H1 (cell line): Measurements from ENCODE around the gene ELL. TPM values are rescaled to one million over a fixed set of nuclear protein-coding genes. Genes with fewer than 3 reads are reported as not detected.

Experiments
- CTCF ChIA-PET: fragments of 300-600 bp; sonication (Branson Sonifier 250); formaldehyde crosslinking; loops from one replicate; lab custom pipeline; 2021; ENCODE audit not compliant: partially characterized antibody; lab: Charles Lee
- POLR2A ChIA-PET: fragments of 300-600 bp; sonication (Branson Sonifier 250); formaldehyde crosslinking; loops from one replicate; lab custom pipeline; 2021; ENCODE audit warnings: inconsistent platforms; ENCODE audit not compliant: partially characterized antibody; lab: Charles Lee
- DNase-seq, 2 experiments: peaks; one replicate each; pipeline versions ENCODE4 v3.0.0 to v3.0.0-alpha.2; 2010 to 2022; ENCODE audit warnings: low spot score in 2 of 2, low read depth in 1 of 2, mixed read lengths in 1 of 2
- FAIRE-seq: peaks from 2 replicates; lab custom pipeline; 2011; peaks lifted over from hg19 to GRCh38; lab: Jason Lieb, UNC
- H2AFZ ChIP-seq: 2 replicates; pipeline ENCODE4 v1.8.1; 2012; ENCODE audit warnings: low read length, inconsistent platforms
- H2AK5ac ChIP-seq: 2 replicates; pipeline ENCODE4 v1.6.1; 2013; ENCODE audit warnings: low read depth, low read length
- H2BK120ac ChIP-seq: replicated peaks from 2 replicates; pipeline ENCODE3; 2013; ENCODE audit warnings: low read depth, low read length, inconsistent platforms
- H2BK12ac ChIP-seq: 2 replicates; pipeline ENCODE4 v1.6.1; 2013; ENCODE audit warnings: low read depth, low read length
- H2BK15ac ChIP-seq: 2 replicates; pipeline ENCODE4 v1.6.1; 2013; ENCODE audit warnings: low read length
- H2BK20ac ChIP-seq: 2 replicates; pipeline ENCODE4 v1.6.1; 2013; ENCODE audit warnings: low read length
- H2BK5ac ChIP-seq: 2 replicates; pipeline ENCODE4 v1.6.1; 2013; ENCODE audit warnings: low read depth, low read length
- H3K14ac ChIP-seq: 2 replicates; pipeline ENCODE4 v1.6.1; 2013; ENCODE audit warnings: inconsistent platforms; ENCODE audit not compliant: insufficient read length
- H3K18ac ChIP-seq: 2 replicates; pipeline ENCODE4 v1.6.1; 2013; ENCODE audit warnings: low read length; ENCODE audit errors: extremely low read depth
- H3K23ac ChIP-seq: 2 replicates; pipeline ENCODE4 v1.6.1; 2013; ENCODE audit warnings: inconsistent platforms; ENCODE audit not compliant: insufficient read length
- H3K23me2 ChIP-seq: 2 replicates; pipeline ENCODE4 v1.6.1; 2013; ENCODE audit warnings: low read depth, low read length
- H3K27ac ChIP-seq: 2 replicates; pipeline ENCODE4 v1.6.1; 2011; ENCODE audit warnings: low read depth, low read length, inconsistent platforms
- H3K27me3 ChIP-seq, 4 experiments: replicated peaks in 1 of 4; 1 replicate in 1 of 4; 2 replicates in 3 of 4; pipeline versions ENCODE4 v1.6.1 to v1.8.1; 2011 to 2013; ENCODE audit warnings: low read length in 3 of 4, mild to moderate bottlenecking in 3 of 4, inconsistent platforms in 2 of 4, mixed read lengths in 2 of 4, moderate library complexity in 1 of 4; ENCODE audit not compliant: control insufficient read depth in 3 of 4, insufficient read depth in 3 of 4; ENCODE audit errors: extremely low read depth in 1 of 4
- H3K36me3 ChIP-seq, 4 experiments: 2 replicates each; pipeline versions ENCODE4 v1.6.1 to v1.8.1; 2011 to 2013; ENCODE audit warnings: mild to moderate bottlenecking in 4 of 4, low read length in 3 of 4, moderate library complexity in 2 of 4, control low read depth in 1 of 4, inconsistent platforms in 1 of 4; ENCODE audit not compliant: insufficient read depth in 4 of 4, control insufficient read depth in 2 of 4
- H3K4ac ChIP-seq: replicated peaks from 2 replicates; pipeline ENCODE3; 2013; ENCODE audit warnings: low read length, low read depth, mixed read lengths, inconsistent platforms; ENCODE audit not compliant: insufficient read length
- H3K4me1 ChIP-seq, 4 experiments: replicated peaks in 1 of 4; 1 replicate in 1 of 4; 2 replicates in 3 of 4; pipeline versions ENCODE4 v1.6.1 to v1.8.1; 2011 to 2013; ENCODE audit warnings: low read length in 3 of 4, inconsistent platforms in 2 of 4, mixed read lengths in 1 of 4; ENCODE audit not compliant: insufficient read depth in 4 of 4, control insufficient read depth in 3 of 4
- H3K4me2 ChIP-seq, 2 experiments: 2 replicates each; pipeline versions ENCODE4 v1.6.1 to v1.8.1; 2011 to 2013; ENCODE audit warnings: low read depth in 2 of 2, low read length in 2 of 2, control low read depth in 1 of 2, inconsistent platforms in 1 of 2, mild to moderate bottlenecking in 1 of 2; ENCODE audit not compliant: insufficient read depth in 1 of 2
- H3K4me3 ChIP-seq, 4 experiments: fragments of 200-600, 300-600 bp in 1 of 4; sonication (generic), shearing (Covaris generic), sonication (Bioruptor Twin) in 1 of 4; 2 replicates each; pipeline versions ENCODE4 v1.5.1 to v1.8.1; 2011 to 2016; ENCODE audit warnings: low read length in 4 of 4, low read depth in 3 of 4, control low read depth in 2 of 4, inconsistent platforms in 2 of 4, mild to moderate bottlenecking in 2 of 4, mixed read lengths in 1 of 4, moderate library complexity in 1 of 4; ENCODE audit not compliant: insufficient read depth in 2 of 4; ENCODE audit errors: extremely low read depth in 1 of 4
- H3K56ac ChIP-seq: replicated peaks from 2 replicates; pipeline ENCODE3; 2013; ENCODE audit warnings: low read depth, mild to moderate bottlenecking, mixed read lengths, low read length, inconsistent platforms; ENCODE audit not compliant: insufficient read length
- H3K79me1 ChIP-seq: 2 replicates; pipeline ENCODE4 v1.6.1; 2013; ENCODE audit warnings: low read depth, low read length, control low read depth
- H3K79me2 ChIP-seq, 2 experiments: 2 replicates each; pipeline versions ENCODE4 v1.6.1 to v1.8.1; 2012 to 2013; ENCODE audit warnings: low read length in 2 of 2, mild to moderate bottlenecking in 2 of 2, inconsistent platforms in 1 of 2; ENCODE audit not compliant: insufficient read depth in 2 of 2, control insufficient read depth in 1 of 2
- H3K9ac ChIP-seq, 4 experiments: replicated peaks in 1 of 4; 1 replicate in 1 of 4; 2 replicates in 3 of 4; pipeline versions ENCODE4 v1.6.1 to v1.8.1; 2011 to 2013; ENCODE audit warnings: low read depth in 3 of 4, low read length in 3 of 4, control low read depth in 2 of 4, mild to moderate bottlenecking in 2 of 4, moderate library complexity in 2 of 4, inconsistent platforms in 1 of 4; ENCODE audit errors: extremely low read depth in 1 of 4
- H3K9me3 ChIP-seq, 2 experiments: 2 replicates each; pipeline versions ENCODE4 v1.6.1 to v1.8.1; 2012 to 2013; ENCODE audit warnings: mild to moderate bottlenecking in 2 of 2, moderate library complexity in 2 of 2, control low read depth in 1 of 2, inconsistent platforms in 1 of 2, low read depth in 1 of 2, low read length in 1 of 2, mixed read lengths in 1 of 2; ENCODE audit not compliant: insufficient read depth in 2 of 2
- H4K20me1 ChIP-seq, 2 experiments: replicated peaks in 1 of 2; 2 replicates each; pipeline versions ENCODE3 to v1.8.1; 2011 to 2013; ENCODE audit warnings: inconsistent platforms in 2 of 2, low read length in 2 of 2, mild to moderate bottlenecking in 1 of 2; ENCODE audit not compliant: insufficient read depth in 2 of 2, control insufficient read depth in 1 of 2
- H4K5ac ChIP-seq: 2 replicates; pipeline ENCODE4 v1.6.1; 2013; ENCODE audit warnings: low read length, low read depth, mixed read lengths, inconsistent platforms; ENCODE audit not compliant: insufficient read length
- H4K8ac ChIP-seq: 2 replicates; pipeline ENCODE4 v1.8.0; 2013; ENCODE audit warnings: mild to moderate bottlenecking, moderate library complexity, low read length, inconsistent platforms; ENCODE audit not compliant: insufficient read depth; ENCODE audit errors: extremely low read depth
- H4K91ac ChIP-seq: replicated peaks from 2 replicates; pipeline ENCODE3; 2013; ENCODE audit warnings: low read length, mixed read lengths, inconsistent platforms; ENCODE audit not compliant: insufficient read length
- BCL11A ChIP-seq, 2 experiments: IDR thresholded peaks; one replicate each; pipeline ENCODE4 v1.6.1; 2011; ENCODE audit warnings: low read depth in 2 of 2, low read length in 2 of 2, mild to moderate bottlenecking in 2 of 2
- MAX ChIP-seq: IDR thresholded peaks from 2 replicates; pipeline ENCODE4 v1.6.1; 2012; ENCODE audit warnings: inconsistent platforms
- NRF1 ChIP-seq: IDR thresholded peaks from 2 replicates; pipeline ENCODE4 v1.6.1; 2011; ENCODE audit warnings: mild to moderate bottlenecking, low read depth, low read length, improper control_type of control experiment
- POU5F1 ChIP-seq: IDR thresholded peaks from 2 replicates; pipeline ENCODE4 v1.6.1; 2011; ENCODE audit warnings: low read depth, mild to moderate bottlenecking, low read length, moderate library complexity
- WGBS, 2 experiments: shearing (Covaris generic) in 1 of 2; methylation state at CpG; one replicate each; pipeline versions ENCODE4 v1.1.6 to v1.1.7; 2013 to 2015; ENCODE audit warnings: low lambda C conversion rate in 2 of 2, mixed read lengths in 2 of 2, inconsistent platforms in 1 of 2, low coverage in 1 of 2, missing lambda C conversion rate in 1 of 2; ENCODE audit not compliant: insufficient replicate concordance in 2 of 2, insufficient coverage in 1 of 2, insufficient read length in 1 of 2; ENCODE audit errors: extremely low coverage in 1 of 2, missing lambda C conversion rate in 1 of 2; 5-methylcytosine and 5-hydroxymethylcytosine counted together
- polyA plus RNA-seq, 7 experiments: library from polyadenylated mRNA; depleted of rRNA in 3 of 7; stranded (reverse) in 5 of 7; unstranded in 2 of 7; fragments of >200 nt in 5 of 7; fragments of 200-250 nt in 2 of 7; gene quantifications; 1 replicate in 5 of 7; 2 replicates in 1 of 7; 4 replicates in 1 of 7; pipeline versions ENCODE4 v1.2.1 to v1.2.3, GENCODE V29; 2011 to 2013; ENCODE audit warnings: missing spikeins in 2 of 7, mixed read lengths in 2 of 7
- total RNA-seq: library from RNA; stranded (reverse); fragmentation: NEBNext Ultra II Directional; extraction: Animal tissue kit (Norgen Biotek cat#: 25700); gene quantifications from 2 replicates; pipeline ENCODE4 v1.2.1, GENCODE V29; 2021

Gene ELL
- total and polyA plus RNA-seq, 2 of the 8 experiments (the other 6 are each of a cell fraction or from before 2014, with no cell fraction given) = 5.2 to 10.5 TPM

DNA sequence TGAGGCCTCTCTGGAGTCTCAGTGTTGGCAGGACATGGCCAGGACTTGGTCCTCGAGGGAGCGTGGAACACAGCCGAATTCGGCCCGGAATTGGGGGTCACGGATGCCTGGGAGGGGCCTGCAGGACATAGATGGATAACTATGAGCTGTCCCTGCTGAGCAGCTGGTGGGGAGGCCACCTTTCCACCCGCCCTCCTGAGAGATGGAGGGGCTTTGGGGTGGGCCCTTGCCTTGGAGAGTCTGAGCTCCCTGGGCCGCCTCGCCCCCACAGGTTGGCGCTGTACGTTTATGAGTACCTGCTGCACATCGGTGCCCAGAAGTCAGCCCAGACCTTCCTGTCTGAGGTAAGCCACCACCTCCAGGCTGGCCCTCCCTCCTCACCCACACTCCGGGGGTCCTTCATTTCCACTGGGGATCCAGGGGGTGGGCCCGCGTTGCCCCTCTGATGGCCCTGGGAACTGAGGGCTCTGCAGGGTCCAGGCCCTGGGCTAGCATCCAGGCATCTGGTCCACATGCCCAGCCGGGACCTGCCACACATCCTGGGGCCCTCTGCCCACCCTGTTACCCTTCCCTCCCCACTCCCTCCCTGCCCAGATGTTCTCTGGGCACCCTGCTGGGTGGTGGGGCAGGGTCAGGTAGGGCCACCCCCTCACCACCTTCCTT is 94.7 kb downstream of the ELL start:
- no peak overlapping the region for H4K8ac ChIP-seq
- H3K27me3 ChIP-seq = no peaks in the 10 kb centered on the region
- H3K4me2 ChIP-seq = no peak overlapping the region
- peaks cover 3% of the 10 kb centered on the region; the same call in 1 of the 2 replicates for H3K79me1 ChIP-seq
- no peak overlapping the region for H4K5ac ChIP-seq
- no peak overlapping the region for H2BK5ac ChIP-seq
- 92% methylated on average over 14 of the region's 16 CpGs; no CpG with 5 or more reads in 1 of the 2 experiments for WGBS, 2 experiments
- no peak overlapping the region for H2BK12ac ChIP-seq
- H2BK120ac ChIP-seq = no peak overlapping the region
- H3K27ac ChIP-seq = no peak overlapping the region
- no peak overlapping the region for H3K4me3 ChIP-seq
- ChIA-PET CTCF (interaction anchor here (2.8 kb wide), 1 partner anchor 8 kb away, joined by 14 read pairs; the partner anchor contains the start of gene SSBP4), POLR2A (interaction anchor here (0.5 to 2.3 kb wide), 3 partner anchors 10 to 322 kb away, joined by 3 to 26 read pairs (median 4); partner anchors contain the start of gene SSBP4)
- peaks cover 6% of the 10 kb centered on the region; the same call in 1 of the 2 replicates for H3K23me2 ChIP-seq
- FAIRE-seq (no peak), DNase-seq (no peak)
- H3K4ac ChIP-seq = no peak overlapping the region
- H3K14ac ChIP-seq = no peak overlapping the region
- no peak overlapping the region for H2AK5ac ChIP-seq
- H3K79me2 ChIP-seq = peaks cover 0 to 3% of the 10 kb centered on the region in 2 experiments; a peak in 1 of 4 replicates
- no peaks in the 10 kb centered on the region for H3K36me3 ChIP-seq
- H3K9ac ChIP-seq = no peak overlapping the region
- H2BK15ac ChIP-seq = no peak overlapping the region
- H4K20me1 ChIP-seq = peaks cover 4 to 15% of the 10 kb centered on the region in 2 experiments
- H2BK20ac ChIP-seq = no peak overlapping the region
- H3K56ac ChIP-seq = no peak overlapping the region
- H2AFZ ChIP-seq = no peak overlapping the region
- H3K9me3 ChIP-seq = no peaks in the 10 kb centered on the region
- no peak overlapping the region for H3K18ac ChIP-seq
- no peak overlapping the region for H3K23ac ChIP-seq
- no peak overlapping the region for H4K91ac ChIP-seq
- peaks cover 0 to 43% (median 29%) of the 10 kb centered on the region in 4 experiments; a peak in 6 of 7 replicates for H3K4me1 ChIP-seq
- no peak for TF ChIP-seq NRF1
- no peak for TF ChIP-seq MAX
- TF ChIP-seq POU5F1 = no peak
- no peak for TF ChIP-seq BCL11A (IDR thresholded peaks at IDR 0.05; ENCODE audit: low read depth in 2 of 2, low read length in 2 of 2)
